HG03558 (cell line): ENCODE measurements around the gene APMAP.

Experiments used
- ATAC-seq: cut with Tn5 transposase; IDR thresholded peaks from one replicate; pipeline ENCODE4 v1.9.1; 2021; ENCODE audit warnings: moderate number of reproducible peaks; ENCODE audit not compliant: unreplicated experiment; ENCODE audit errors: extremely low read depth

The APMAP gene

DNA sequence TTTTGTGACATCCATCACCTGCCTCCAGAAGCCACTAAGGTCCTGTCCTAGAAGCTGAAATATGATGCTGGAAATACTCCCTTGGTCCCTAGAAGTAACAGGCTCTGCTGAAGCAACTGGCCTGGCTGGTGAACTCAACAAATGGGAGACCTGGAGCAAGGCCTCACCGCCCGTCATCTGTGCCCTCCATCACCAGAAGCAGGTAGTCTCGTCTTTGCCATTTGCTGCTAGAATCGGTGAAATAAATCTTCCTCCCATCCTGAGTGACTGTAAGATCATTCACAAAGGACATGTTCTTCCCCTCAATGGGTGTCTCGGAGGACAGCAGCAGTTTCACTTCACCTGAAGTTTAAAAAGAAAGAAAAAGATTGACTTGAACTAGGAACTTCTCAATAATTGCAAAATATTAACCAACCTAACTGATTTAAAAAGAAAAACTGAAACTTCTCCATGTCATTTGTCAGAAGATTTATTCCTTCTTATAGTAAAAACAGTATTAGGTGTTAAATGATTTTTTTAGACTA is 22.5 kb downstream of the APMAP start:
- no peak for ATAC-seq

- no peak for ATAC-seq
Measured at GRCh38 chr20:24969186-24970029, 23.1 kb downstream of the APMAP start.

DNA sequence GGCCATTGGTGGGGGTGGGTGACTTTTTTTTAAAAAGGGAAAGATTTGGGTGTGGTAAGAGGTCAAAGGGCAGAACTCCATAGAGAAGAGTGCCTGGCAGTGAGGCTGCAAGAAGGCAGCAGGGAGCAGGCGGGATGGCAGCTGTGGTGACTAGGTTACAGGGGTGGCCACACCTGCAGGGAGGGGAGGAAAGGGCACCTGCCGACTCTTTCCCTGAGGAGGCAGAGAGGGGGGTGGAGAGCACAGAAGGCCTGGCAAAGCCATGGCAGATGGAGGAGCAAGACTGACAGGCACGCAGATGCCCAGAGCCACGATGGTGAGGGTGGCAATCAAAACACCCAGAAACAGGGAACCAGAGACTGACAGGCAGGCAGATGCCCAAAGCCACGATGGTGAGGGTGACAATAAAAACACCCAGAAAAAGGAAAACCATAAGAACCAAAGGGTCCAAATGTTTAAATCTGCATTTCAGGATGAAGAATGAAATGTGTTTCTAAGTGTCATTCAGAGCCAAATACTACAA is 24.2 kb downstream of the APMAP start:
- ATAC-seq: no peak

DNA sequence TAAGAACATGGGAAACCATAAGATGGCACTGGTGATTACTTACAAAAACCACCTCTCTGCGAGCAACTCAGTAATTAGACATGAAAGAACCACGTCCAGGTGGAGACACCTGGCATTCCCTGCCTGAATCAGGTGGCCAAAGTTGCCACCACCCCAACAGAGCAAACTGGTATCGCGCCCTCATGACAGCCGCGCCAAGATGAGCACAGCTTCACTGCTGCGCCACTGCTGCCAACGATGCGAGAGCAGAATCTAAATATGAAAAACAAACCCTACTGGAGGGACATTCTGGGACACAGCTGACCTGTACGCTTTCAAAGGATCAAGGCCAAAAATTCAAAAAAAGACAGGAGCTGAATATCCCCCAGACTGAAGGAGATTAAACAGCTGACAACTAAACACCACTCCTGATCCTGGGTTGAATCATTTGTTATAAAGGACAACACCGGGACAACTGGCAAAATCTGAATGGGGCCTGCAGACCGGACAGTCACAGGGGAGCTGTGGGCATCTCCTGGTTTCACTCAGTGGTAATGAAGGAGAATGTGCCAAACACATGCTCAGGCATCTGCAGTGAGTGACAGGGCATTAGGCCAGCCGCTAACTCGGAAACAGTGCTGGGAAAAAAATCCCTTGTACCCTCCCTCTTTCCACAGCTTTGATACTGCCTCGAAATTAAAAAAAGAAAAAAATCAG is 26.1 kb downstream of the APMAP start:
- ATAC-seq: no peak

DNA sequence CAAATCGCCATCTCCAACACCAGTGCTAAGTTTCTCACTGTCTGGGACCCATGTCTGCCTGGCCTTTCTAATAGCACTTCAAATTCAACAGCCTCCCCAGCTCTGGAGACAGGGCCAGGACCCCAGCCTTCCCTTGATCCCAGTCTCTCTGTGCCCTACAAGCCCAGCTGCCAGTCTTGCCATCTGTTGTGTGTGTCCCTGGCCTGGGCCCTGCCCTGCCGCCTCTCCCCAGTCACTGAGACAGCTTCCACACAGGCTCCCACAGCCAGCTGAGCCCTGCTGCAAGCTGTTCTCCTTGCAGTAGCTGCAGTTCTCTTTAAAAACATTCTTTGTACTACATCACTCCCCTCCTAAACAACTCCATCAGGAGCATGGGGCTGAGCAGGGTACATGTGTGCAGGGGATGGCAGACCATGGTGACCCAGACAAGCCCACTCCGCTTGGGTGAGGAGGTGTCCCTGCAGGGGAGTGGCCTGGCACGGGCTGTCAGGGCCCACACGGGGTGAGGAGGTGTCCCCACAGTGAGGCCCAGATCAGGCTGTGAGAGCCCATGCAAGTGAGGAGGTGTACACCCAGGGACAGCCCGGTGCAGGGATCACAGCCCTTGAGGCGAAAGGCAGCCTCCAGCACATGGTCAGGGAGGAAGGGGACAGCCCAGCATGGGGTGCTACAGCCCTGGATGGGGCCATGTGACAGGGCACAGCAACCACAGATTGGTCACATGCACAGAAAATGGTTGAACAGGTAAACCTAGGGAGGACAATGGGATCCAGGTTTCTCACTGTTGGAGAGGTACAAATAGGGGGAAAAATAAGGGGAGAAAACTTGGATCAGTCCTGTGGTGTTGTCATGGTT is 27.3 kb downstream of the APMAP start:
- no peak for ATAC-seq

DNA sequence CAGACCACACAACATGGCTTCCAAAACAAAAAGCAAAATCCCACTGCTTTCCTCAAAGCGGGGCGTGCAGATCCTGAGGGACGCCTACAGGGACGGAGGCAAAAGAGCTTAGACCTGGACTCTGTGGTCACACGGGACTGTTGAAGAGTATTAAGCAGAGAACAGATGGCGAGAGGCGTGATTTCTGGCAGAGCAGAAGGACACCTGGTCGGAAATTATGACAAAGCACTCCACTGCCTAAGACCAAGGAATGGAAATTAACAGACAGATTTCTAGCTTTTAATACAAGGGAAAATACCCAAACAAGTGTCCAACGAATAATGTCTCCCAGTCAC is 28.1 kb downstream of the APMAP start:
- ATAC-seq: no peak

- no peak for ATAC-seq
Measured at GRCh38 chr20:24963672-24964505, 28.7 kb downstream of the APMAP start.

GRCh38 chr20:24962510-24962909 is 30.0 kb downstream of the APMAP start:
- no peak for ATAC-seq

- ATAC-seq: no peak
Measured at GRCh38 chr20:24962182-24962492, 30.4 kb downstream of the APMAP start.

- no peak for ATAC-seq
Measured at GRCh38 chr20:24961384-24962181, 31.0 kb downstream of the APMAP start.

- ATAC-seq: no peak
Measured at GRCh38 chr20:24960861-24961260, 31.7 kb downstream of the APMAP start.

DNA sequence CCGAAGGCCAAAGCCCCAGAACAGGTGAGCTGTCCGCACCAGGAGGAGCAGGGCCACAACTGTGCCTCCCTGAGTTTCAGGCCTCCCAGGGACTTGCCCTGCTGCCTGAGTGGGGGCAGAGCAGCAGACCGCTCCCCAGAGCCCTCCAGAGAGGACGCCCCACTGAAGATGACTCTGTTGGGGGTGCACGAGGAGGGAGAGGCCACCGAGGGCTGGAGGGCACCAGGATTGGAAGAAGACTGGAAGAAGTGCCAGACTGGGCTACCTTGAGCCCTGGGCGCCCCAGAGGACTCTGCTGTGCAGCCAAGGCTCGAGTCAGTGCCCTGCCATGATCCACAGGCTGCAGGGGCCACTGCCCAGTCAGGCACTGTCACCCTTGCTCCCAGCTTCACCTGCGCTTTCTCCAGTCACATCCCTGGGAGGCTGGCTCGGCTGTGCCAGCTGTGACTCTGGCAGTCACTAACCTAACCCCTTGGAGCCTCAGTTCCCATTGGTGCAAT is 32.2 kb downstream of the APMAP start:
- no peak for ATAC-seq

GRCh38 chr20:24959591-24960301 is 32.8 kb downstream of the APMAP start:
- ATAC-seq: no peak

DNA sequence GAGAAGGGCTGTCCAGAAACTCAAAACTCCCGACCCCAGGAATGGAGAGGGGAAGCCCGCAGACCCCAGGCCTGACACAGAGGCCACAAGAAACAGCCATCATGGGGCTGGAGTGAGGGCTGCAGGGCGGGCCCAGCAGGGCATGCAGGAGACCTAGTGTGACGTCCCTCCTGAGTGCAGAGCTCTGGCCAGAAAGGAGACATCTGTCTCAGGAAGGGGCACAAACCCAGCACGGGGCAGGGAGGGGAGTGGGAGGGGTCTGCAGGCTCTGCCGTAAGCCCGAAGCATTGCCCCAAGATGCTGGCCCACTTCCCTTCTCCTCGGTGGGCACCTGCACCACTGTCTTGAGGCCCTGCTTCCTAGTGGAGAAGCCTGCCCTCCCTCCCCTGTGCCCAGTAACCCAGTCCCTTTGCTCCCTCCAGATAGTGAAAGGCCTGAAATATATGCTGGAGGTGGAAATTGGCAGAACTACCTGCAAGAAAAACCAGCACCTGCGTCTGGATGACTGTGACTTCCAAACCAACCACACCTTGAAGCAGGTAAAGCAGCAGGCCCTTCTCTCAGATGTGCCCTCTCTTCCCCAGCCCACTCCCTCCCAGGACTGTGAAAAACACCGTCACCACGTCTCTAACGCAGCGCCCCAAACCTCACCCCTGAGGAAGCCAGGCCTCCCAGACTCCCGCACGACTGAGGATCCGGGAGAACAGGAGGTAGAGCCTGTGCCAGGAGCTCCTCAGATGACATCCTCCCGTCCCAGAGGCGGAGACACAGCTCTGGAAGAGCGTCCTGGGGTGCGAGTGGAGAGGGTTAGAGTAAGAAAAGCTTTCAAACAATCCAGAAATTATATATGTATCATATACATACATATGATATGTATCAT is 33.8 kb downstream of the APMAP start:
- no peak for ATAC-seq

DNA sequence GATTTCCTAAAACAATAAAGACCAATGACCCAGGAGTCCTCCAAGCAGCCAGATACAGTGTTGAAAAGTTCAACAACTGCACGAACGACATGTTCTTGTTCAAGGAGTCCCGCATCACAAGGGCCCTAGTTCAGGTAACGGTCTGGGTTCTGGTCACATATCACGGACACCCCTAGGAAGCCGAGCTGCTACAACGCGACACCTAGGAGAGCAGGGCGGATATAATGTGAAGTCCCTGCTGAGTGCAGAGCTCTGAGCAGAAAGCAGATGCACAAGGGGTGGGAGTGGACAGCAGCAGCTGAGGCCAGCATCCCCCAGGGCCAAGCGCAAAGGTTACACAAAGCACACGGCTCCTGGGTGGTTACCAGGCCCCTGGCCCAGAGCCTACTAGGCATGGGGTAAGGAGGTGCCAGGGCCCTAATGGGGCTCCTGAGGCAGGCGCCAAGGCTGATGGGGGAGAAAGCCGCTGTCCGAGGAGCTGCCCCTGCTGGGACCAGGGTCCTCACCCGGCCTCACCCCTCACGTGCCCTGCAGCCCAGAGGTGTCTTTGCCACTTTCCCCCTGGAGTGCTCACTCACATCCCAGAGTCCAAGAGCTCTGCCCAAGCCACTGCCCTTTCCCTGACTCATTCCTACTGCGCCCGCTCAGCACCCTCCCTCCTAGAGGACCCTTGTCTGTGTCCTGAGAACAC is 35.1 kb downstream of the APMAP start:
- ATAC-seq: no peak

DNA sequence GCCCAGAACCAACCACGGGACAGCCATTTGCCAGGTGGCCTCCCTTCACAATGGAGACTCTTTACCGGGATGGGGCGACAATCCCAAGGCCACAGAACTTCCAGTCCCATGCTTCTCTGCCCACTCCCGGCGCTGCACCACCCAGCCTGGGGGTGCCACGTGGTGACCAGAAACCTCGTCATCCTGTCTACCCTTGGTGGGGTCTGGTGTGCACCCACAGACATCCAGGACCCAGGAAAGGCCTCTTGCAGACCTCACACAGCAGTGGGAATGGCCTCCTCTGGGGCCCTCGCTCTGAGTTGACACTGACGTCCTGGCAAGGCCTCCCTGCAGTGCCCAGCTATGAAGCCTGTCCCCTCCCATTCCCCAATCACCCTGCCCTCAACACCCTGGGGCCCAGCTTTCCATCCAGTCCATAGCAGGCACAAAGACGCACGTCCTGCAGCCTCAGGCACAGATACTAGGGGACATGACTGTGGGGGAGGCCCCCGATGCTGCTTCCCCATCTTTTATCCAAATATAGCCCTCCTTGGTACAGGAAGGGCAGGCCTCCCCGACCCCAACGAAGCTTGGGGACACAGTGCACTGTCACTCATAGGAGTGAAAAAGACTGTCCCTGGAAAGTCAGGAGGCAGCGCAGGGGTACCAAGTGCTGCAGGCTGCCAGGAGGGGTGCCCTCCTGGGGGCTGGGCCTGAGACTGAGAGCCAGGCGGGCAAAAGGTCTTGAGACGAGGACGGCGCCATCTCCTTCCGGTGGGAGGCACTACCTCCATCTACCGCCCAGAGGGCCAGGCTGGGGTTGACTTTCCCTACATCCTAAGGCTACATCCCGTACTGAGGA is 36.3 kb downstream of the APMAP start:
- ATAC-seq: no peak
